22Rv1 (cell line): ENCODE data around the gene IMPDH2.

Experiments
- ZFX ChIP-seq: fragments of 450-650 bp; IDR thresholded peaks from 2 replicates; pipeline ENCODE4 v1.6.1; 2017; ENCODE audit warnings: antibody characterized with exemption, borderline replicate concordance
- TF ChIP-seq, protein P1 (sequence below): fragments of 450-650 bp; IDR thresholded peaks from 2 replicates; pipeline ENCODE4 v1.5.1; 2017; ENCODE audit warnings: mild to moderate bottlenecking

DNA sequence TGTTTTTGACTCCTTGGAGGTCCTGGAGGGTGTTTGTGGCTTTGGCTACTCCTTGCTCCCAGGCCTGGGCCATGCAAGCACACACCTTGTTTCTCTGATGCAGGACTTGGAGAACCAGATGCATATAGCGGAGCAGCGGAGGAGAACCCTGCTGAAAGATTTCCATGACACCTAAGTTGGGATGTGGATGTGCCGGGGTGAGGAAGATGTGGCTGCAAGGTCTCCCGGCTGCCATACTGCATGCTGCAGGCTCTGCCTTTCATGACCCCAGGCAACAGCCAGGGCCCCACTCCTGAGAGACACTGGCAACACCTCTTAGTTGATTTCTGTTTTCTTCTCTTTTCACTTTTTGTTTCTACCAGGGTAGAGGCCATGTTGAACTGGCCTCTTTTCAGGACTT lies 46.1 kb downstream of the IMPDH2 start:
- TF ChIP-seq, protein P1, sequence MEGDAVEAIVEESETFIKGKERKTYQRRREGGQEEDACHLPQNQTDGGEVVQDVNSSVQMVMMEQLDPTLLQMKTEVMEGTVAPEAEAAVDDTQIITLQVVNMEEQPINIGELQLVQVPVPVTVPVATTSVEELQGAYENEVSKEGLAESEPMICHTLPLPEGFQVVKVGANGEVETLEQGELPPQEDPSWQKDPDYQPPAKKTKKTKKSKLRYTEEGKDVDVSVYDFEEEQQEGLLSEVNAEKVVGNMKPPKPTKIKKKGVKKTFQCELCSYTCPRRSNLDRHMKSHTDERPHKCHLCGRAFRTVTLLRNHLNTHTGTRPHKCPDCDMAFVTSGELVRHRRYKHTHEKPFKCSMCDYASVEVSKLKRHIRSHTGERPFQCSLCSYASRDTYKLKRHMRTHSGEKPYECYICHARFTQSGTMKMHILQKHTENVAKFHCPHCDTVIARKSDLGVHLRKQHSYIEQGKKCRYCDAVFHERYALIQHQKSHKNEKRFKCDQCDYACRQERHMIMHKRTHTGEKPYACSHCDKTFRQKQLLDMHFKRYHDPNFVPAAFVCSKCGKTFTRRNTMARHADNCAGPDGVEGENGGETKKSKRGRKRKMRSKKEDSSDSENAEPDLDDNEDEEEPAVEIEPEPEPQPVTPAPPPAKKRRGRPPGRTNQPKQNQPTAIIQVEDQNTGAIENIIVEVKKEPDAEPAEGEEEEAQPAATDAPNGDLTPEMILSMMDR = no peak
- TF ChIP-seq ZFX = no peak
